BE2C (cell line): ENCODE data around the gene VMP1.
A peak's percentile ranks its signal among the peaks of the same experiment; 100 is the strongest.
"Not testable (repeated sequence)": the region's sequence is repeated elsewhere in the genome, so short reads cannot be mapped to it uniquely, and the experiment has no call there.

ENCODE experiments used
- DNase-seq: peaks from one replicate; pipeline ENCODE4 v3.0.0-alpha.2; 2020
- H3K27me3 ChIP-seq: fragments of 250-450 bp; sonication (Bioruptor Pico); 2 replicates; pipeline ENCODE4 v1.5.1; 2020; ENCODE audit warnings: mild to moderate bottlenecking
- H3K36me3 ChIP-seq: fragments of 250-450 bp; sonication (Bioruptor Pico); 2 replicates; pipeline ENCODE4 v1.5.1; 2020; ENCODE audit warnings: mild to moderate bottlenecking
- H3K4me1 ChIP-seq: fragments of 250-450 bp; sonication (Bioruptor Pico); 2 replicates; pipeline ENCODE4 v1.5.1; 2020
- H3K4me3 ChIP-seq: 2 replicates; pipeline ENCODE4 v1.5.1; 2011; ENCODE audit warnings: low read depth, low read length
- H3K9me3 ChIP-seq: fragments of 250-450 bp; sonication (Bioruptor Pico); 2 replicates; pipeline ENCODE4 v1.5.1; 2020
- TF ChIP-seq, protein P1 (sequence below): IDR thresholded peaks from 2 replicates; pipeline ENCODE4 v1.5.1; 2012; ENCODE audit warnings: mild to moderate bottlenecking, low read depth, low read length

Gene VMP1

DNA sequence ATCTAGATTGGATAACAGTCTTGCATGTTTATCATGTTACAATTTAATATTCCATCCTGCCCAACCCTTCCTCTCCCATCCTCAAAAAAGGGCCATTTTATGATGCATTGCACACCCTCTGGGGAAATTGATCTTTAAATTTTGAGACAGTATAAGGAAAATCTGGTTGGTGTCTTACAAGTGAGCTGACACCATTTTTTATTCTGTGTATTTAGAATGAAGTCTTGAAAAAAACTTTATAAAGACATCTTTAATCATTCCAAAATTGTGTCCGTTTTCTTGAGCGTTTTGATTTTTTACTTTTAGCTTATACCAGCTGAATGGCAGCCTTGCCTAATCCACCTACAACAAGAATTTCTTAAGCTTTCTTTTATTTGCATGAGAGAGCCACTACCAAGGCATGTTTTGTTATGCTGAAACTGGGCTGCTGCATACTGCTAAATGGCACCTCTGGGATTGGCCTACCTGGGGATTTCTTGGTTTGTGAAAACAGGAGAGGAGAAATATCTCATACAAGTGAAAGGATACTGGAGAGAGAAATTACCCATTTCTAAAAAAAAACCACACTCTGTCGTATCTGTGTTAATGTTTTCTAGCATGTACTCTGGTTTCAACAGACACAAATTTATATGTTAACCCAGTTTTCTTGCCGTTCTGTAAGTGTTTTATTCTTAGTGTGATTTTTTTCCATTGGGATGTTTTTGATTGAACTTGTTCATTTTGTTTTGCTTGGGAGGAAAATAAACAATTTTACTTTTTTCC lies 133.1 kb downstream of the VMP1 start:
- Histone ChIP-seq H3K36me3 (peaks cover 16% of the 10 kb centered on the region), H3K4me1 (peaks cover 4% of the 10 kb centered on the region), H3K27me3 (no peaks in the 10 kb centered on the region), H3K4me3 (peak overlapping the region; percentile 17), H3K9me3 (no peaks in the 10 kb centered on the region)
- TF ChIP-seq, protein P1, sequence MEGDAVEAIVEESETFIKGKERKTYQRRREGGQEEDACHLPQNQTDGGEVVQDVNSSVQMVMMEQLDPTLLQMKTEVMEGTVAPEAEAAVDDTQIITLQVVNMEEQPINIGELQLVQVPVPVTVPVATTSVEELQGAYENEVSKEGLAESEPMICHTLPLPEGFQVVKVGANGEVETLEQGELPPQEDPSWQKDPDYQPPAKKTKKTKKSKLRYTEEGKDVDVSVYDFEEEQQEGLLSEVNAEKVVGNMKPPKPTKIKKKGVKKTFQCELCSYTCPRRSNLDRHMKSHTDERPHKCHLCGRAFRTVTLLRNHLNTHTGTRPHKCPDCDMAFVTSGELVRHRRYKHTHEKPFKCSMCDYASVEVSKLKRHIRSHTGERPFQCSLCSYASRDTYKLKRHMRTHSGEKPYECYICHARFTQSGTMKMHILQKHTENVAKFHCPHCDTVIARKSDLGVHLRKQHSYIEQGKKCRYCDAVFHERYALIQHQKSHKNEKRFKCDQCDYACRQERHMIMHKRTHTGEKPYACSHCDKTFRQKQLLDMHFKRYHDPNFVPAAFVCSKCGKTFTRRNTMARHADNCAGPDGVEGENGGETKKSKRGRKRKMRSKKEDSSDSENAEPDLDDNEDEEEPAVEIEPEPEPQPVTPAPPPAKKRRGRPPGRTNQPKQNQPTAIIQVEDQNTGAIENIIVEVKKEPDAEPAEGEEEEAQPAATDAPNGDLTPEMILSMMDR: no peak
- DNase-seq: no peak

DNA sequence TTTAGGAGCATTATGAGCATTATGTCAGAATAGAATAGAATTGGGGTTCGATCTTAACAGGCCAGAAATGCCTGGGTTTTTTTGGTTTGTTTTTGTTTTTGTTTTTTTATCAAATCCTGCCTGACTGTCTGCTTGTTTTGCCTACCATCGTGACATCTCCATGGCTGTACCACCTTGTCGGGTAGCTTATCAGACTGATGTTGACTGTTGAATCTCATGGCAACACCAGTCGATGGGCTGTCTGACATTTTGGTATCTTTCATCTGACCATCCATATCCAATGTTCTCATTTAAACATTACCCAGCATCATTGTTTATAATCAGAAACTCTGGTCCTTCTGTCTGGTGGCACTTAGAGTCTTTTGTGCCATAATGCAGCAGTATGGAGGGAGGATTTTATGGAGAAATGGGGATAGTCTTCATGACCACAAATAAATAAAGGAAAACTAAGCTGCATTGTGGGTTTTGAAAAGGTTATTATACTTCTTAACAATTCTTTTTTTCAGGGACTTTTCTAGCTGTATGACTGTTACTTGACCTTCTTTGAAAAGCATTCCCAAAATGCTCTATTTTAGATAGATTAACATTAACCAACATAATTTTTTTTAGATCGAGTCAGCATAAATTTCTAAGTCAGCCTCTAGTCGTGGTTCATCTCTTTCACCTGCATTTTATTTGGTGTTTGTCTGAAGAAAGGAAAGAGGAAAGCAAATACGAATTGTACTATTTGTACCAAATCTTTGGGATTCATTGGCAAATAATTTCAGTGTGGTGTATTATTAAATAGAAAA lies 133.8 kb downstream of the VMP1 start:
- H3K4me3 ChIP-seq: peak overlapping the region; percentile 3; the same call in 1 of the 2 replicates
- H3K9me3 ChIP-seq, H3K27me3 ChIP-seq, DNase-seq, H3K4me1 ChIP-seq: not testable (repeated sequence)
- H3K36me3 ChIP-seq: peaks cover 16% of the 10 kb centered on the region

DNA sequence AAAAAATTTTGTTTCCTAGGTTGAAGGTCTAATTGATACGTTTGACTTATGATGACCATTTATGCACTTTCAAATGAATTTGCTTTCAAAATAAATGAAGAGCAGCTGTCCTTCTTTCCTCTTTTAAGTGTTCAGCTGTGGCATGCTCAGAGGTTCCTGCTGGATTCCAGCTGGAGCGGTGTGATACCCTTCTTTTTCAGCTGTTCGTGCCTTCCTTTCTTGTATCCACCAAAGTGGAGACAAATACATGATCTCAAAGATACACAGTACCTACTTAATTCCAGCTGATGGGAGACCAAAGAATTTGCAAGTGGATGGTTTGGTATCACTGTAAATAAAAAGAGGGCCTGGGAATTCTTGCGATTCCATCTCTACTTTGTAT lies 134.4 kb downstream of the VMP1 start:
- H3K4me3 ChIP-seq, DNase-seq, H3K9me3 ChIP-seq, H3K27me3 ChIP-seq, H3K4me1 ChIP-seq: not testable (repeated sequence)
- peaks cover 16% of the 10 kb centered on the region for H3K36me3 ChIP-seq

DNA sequence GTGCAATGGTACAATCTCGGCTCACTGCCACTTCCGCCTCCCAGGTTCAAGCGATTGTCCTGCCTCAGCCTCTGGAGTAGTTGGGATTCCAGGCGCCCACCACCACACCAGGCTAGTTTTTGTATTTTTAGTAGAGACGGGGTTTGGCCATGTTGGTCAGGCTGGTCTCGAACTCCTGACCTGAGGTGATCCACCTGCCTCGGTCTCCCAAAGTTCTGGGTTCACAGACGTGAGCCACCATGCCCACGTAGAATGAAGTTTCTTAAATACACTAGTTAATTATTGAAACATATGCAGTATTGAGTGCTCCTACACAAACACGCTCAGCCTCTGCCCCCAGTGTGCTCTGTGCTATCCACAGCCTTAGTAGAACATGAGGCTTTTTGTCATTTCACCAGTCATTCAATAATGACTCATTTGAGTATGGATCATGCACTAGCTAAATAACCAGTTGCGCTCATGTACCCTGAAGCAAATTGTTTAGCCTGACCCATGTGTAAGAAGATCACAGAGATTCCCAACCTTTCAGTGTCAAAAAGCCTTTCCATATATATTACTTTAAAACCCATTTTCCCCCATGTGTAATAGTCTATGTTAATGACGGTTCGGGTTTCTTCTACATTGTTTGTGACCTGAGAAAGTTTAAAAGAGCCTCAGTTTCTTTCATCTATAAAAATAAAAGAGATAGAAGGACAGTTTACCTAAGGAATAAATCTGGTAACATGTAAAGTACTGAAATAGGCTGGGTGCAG lies 135.6 kb downstream of the VMP1 start:
- peaks cover 16% of the 10 kb centered on the region for H3K36me3 ChIP-seq
- no peak overlapping the region for H3K4me3 ChIP-seq
- H3K4me1 ChIP-seq: peaks cover 4% of the 10 kb centered on the region
- H3K27me3 ChIP-seq: no peaks in the 10 kb centered on the region
- TF ChIP-seq, protein P1: no peak
- no peak for DNase-seq
- H3K9me3 ChIP-seq: no peaks in the 10 kb centered on the region

DNA sequence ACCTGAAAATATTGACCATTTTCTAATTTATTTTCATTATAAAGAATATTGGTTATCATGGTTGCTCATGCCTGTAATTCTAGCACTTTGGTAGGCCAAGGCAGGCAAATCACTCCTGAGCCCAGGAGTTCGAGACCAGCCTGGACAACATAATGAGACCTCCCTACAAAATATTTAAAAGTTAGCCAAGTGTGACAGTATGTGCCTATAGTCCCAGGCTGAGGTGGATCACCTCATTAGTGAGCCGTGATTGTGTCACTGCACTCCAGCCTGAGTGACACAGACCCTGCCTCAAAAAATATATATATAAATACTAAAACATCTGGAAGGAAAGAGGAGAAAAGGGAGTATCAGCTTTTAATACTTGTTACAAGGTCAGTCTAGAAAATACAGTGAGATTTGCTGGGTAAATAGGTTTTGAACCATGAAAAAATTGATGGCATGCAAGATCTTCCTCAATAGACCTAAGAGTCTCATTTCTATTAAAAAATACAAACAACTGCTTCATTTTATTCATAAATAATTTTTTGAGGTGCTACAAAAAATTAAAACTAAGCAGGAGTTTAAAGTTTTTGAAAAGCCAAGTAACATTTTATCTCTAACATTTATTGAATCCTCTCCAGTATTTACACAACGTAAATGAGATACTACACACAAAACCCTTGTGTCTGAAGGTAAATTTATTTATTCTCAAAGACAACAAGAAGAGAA lies 137.6 kb downstream of the VMP1 start:
- Histone ChIP-seq H3K27me3 (no peaks in the 10 kb centered on the region), H3K4me3 (no peak overlapping the region), H3K9me3 (no peaks in the 10 kb centered on the region), H3K36me3 (peaks cover 8% of the 10 kb centered on the region), H3K4me1 (no peaks in the 10 kb centered on the region; the same call in 1 of the 2 replicates)
- TF ChIP-seq, protein P1: no peak
- DNase-seq: no peak

DNA sequence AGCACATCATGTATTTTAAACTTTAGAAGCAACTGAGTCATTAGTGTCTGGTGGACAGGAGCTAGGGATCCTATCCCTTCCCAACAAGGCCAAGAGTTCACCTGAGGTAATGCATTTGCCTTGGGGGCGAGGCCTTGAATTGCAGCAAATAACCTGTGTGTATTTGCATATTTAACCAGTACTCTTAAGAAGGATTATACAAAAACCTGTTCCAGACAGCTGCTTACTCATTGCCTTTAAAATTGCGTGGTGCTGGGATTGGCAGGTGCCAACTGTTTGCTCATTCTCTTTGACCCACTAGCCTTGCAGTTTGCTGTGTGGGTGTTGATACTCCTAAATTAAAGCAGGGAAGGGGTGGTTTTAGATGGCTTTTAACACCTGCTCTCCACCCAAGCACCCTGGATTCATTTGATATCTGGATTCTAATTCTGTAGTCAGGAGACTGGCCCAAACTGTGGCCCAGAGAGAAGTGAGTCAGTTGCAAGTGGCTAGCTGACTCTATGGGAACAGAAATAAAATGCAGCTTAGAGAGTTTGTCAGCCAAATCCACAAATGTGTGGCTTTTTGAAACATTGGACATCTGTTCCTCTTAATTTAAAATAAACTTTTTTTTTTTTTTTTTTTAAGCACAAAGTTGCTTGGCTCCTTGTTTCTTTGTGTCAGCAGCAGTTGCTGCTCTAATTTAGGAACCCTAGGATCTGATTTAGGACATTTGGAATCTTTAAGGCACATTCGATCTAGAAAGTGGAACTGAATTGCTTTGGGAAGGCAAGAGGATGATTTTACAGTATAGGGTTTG lies 138.3 kb downstream of the VMP1 start:
- Histone ChIP-seq H3K36me3 (peaks cover 5% of the 10 kb centered on the region; the same call in 1 of the 2 replicates), H3K4me3 (no peak overlapping the region), H3K9me3 (no peaks in the 10 kb centered on the region), H3K4me1 (no peaks in the 10 kb centered on the region; the same call in 1 of the 2 replicates), H3K27me3 (no peaks in the 10 kb centered on the region)
- DNase-seq: no peak
- TF ChIP-seq, protein P1: no peak
